GM12878 (cell line): ENCODE measurements around the gene PLA2G4C. TPM values are rescaled to one million over a fixed set of nuclear protein-coding genes. Genes with fewer than 3 reads are reported as not detected.

Experiments
- ATAC-seq: fragments of 200-7000 bp; cut with Tn5 transposase; 3 replicates; pipeline ENCODE4 v1.9.1; 2020; ENCODE audit warnings: mild to moderate bottlenecking, moderate library complexity
- BruUV-seq: library from RNA; stranded (reverse); fragments of 400-500 nt; replicated peaks from 2 replicates; lab custom pipeline; 2021; lab: Mats Ljungman, UMichigan
- CTCF ChIA-PET: fragments of 300-600 bp; sonication (Branson Sonifier 250); formaldehyde crosslinking; extraction: SDS; loops from one replicate; lab custom pipeline; 2021; ENCODE audit warnings: inconsistent platforms; lab: Yijun Ruan, JAX
- POLR2A ChIA-PET: fragments of 350-600 bp; formaldehyde crosslinking; extraction: SDS; loops from one replicate; lab custom pipeline; 2021; ENCODE audit warnings: inconsistent platforms; lab: Charles Lee
- RAD21 ChIA-PET: fragments of 300-600 bp; sonication (Branson Sonifier 250); formaldehyde crosslinking; loops from one replicate; lab custom pipeline; 2023; ENCODE audit warnings: antibody characterized with exemption; ENCODE audit not compliant: unreplicated experiment; lab: Charles Lee
- SMC1A ChIA-PET: fragments of 300-600 bp; sonication (Branson Sonifier 250); formaldehyde crosslinking; loops from one replicate; lab custom pipeline; 2023; ENCODE audit not compliant: unreplicated experiment, uncharacterized antibody; lab: Charles Lee
- DNase-seq: peaks from one replicate; pipeline ENCODE4 v3.0.0-alpha.2; 2011; ENCODE audit warnings: low read depth, low spot score
- FAIRE-seq: peaks from 3 replicates; lab custom pipeline; 2011; peaks lifted over from hg19 to GRCh38; lab: Jason Lieb, UNC
- H2AFZ ChIP-seq: 2 replicates; pipeline ENCODE4 v1.6.0; 2011; ENCODE audit warnings: low read depth, low read length, control low read depth; ENCODE audit not compliant: control insufficient read depth
- H3K27ac ChIP-seq: 2 replicates; pipeline ENCODE4 v1.5.1; 2011; ENCODE audit warnings: control low read depth; ENCODE audit not compliant: control insufficient read depth, insufficient read depth
- H3K27me3 ChIP-seq, 2 experiments: replicated peaks in 1 of 2; 2 replicates each; pipeline versions ENCODE4 v1.6.0 to v1.6.1; 2011; ENCODE audit warnings: low read length in 1 of 2; ENCODE audit not compliant: control insufficient read depth in 2 of 2, insufficient read depth in 2 of 2
- H3K36me3 ChIP-seq, 2 experiments: 2 replicates each; pipeline ENCODE4 v1.5.1; 2011; ENCODE audit warnings: low read length in 1 of 2; ENCODE audit not compliant: control insufficient read depth in 2 of 2, insufficient read depth in 2 of 2
- H3K4me1 ChIP-seq: 2 replicates; pipeline ENCODE4 v1.6.1; 2011; ENCODE audit warnings: mild to moderate bottlenecking, low read length, moderate library complexity, mixed read lengths; ENCODE audit not compliant: control insufficient read depth, insufficient read depth
- H3K4me2 ChIP-seq: 2 replicates; pipeline ENCODE4 v1.6.0; 2011; ENCODE audit warnings: control low read depth; ENCODE audit not compliant: control insufficient read depth, insufficient read depth
- H3K4me3 ChIP-seq: fragments of 200-600 bp; sonication (generic); 2 replicates; pipeline ENCODE4 v1.5.1; 2016
- H3K79me2 ChIP-seq: 2 replicates; pipeline ENCODE4 v1.6.0; 2011; ENCODE audit warnings: low read length; ENCODE audit not compliant: control insufficient read depth, insufficient read depth
- H3K9ac ChIP-seq: 2 replicates; pipeline ENCODE4 v1.8.0; 2011; ENCODE audit warnings: low read length, control low read depth, mixed read lengths; ENCODE audit not compliant: control insufficient read depth, insufficient read depth
- H3K9me3 ChIP-seq: replicated peaks from 3 replicates; pipeline ENCODE4 v1.5.1; 2011; ENCODE audit warnings: mild to moderate bottlenecking, low read length; ENCODE audit not compliant: control insufficient read depth, insufficient read depth
- H4K20me1 ChIP-seq: 2 replicates; pipeline ENCODE4 v1.6.0; 2011; ENCODE audit not compliant: control insufficient read depth, insufficient read depth
- CEBPB ChIP-seq, 2 experiments: fragments of 150-350 bp in 1 of 2; IDR thresholded peaks; 2 replicates each; pipeline ENCODE4 v1.6.1; 2012 to 2014; ENCODE audit warnings: low read depth in 2 of 2, low read length in 2 of 2, borderline replicate concordance in 1 of 2, inconsistent platforms in 1 of 2
- CREM ChIP-seq: IDR thresholded peaks from 2 replicates; pipeline ENCODE4 v1.6.1; 2014; ENCODE audit warnings: antibody characterized with exemption, low read depth
- IRF4 ChIP-seq: IDR thresholded peaks from 2 replicates; pipeline ENCODE4 v1.6.1; 2011; ENCODE audit warnings: low read depth, low read length
- LARP7 ChIP-seq: fragments of 450-650 bp; IDR thresholded peaks from 2 replicates; pipeline ENCODE4 v1.6.1; 2017; ENCODE audit warnings: mild to moderate bottlenecking
- MTA2 ChIP-seq: fragments of 450-650 bp; IDR thresholded peaks from 2 replicates; pipeline ENCODE4 v1.6.1; 2016; ENCODE audit warnings: low read depth, mild to moderate bottlenecking, moderate library complexity
- RELA ChIP-seq: fragments of 450-650 bp; IDR thresholded peaks from 2 replicates; pipeline ENCODE4 v1.8.0; 2014; ENCODE audit warnings: borderline replicate concordance; ENCODE audit not compliant: partially characterized antibody
- SIX5 ChIP-seq: IDR thresholded peaks from 2 replicates; pipeline ENCODE4 v1.6.1; 2011; ENCODE audit warnings: mild to moderate bottlenecking, low read depth, low read length, moderate library complexity; ENCODE audit not compliant: severe bottlenecking
- TCF7 ChIP-seq: IDR thresholded peaks from 2 replicates; pipeline ENCODE4 v1.6.1; 2014; ENCODE audit warnings: antibody characterized with exemption, borderline replicate concordance
- ZNF384 ChIP-seq: IDR thresholded peaks from 2 replicates; pipeline ENCODE4 v1.6.1; 2012; ENCODE audit warnings: low read depth, mild to moderate bottlenecking, low read length, improper control_type of control experiment, borderline replicate concordance
- WGBS: methylation state at CpG from one replicate; pipeline ENCODE4 v1.1.6; 2016; ENCODE audit warnings: low lambda C conversion rate; ENCODE audit not compliant: insufficient replicate concordance, insufficient coverage; ENCODE audit errors: missing lambda C conversion rate; 5-methylcytosine and 5-hydroxymethylcytosine counted together
- in situ Hi-C: fragments of 300-500 bp; cut with MboI; formaldehyde crosslinking; loops from 9 replicates; pipeline ENCODE4 v1.14.3; 2018; ENCODE audit warnings: mixed read lengths
- intact Hi-C: fragments of 100-400 bp; cut with micrococcal nuclease; formaldehyde crosslinking; loops from one replicate; pipeline ENCODE4 v1.14.2; 2022; ENCODE audit not compliant: unreplicated experiment
- polyA plus RNA-seq, 11 experiments: library from polyadenylated mRNA; depleted of rRNA in 4 of 11; unstranded in 6 of 11; stranded (reverse) in 5 of 11; fragments of >200 nt; fragmentation: Nextera tagmentation in 4 of 11; fragmentation: Illumina TruSeq in 1 of 11; extraction: Ambion mirVana in 4 of 11; extraction: Trizol in 1 of 11; gene quantifications; 1 replicate in 1 of 11; 2 replicates in 10 of 11; pipeline versions ENCODE4 v1.2.1 to v1.2.3, GENCODE V29; 2011 to 2016; ENCODE audit warnings: inconsistent platforms in 2 of 11, missing spikeins in 2 of 11, low read depth in 1 of 11
- total RNA-seq, 4 experiments: library from RNA; depleted of rRNA in 3 of 4; stranded (reverse); fragments of >200 nt in 3 of 4; fragmentation: Illumina TruSeq in 1 of 4; extraction: Trizol in 1 of 4; gene quantifications; 2 replicates each; pipeline versions ENCODE4 v1.2.1 to v1.2.3, GENCODE V29; 2013 to 2021
- TF ChIP-seq, protein P1 (sequence below): fragments of 450-650 bp; IDR thresholded peaks from 2 replicates; pipeline ENCODE4 v1.6.1; 2017; ENCODE audit warnings: antibody characterized with exemption, mild to moderate bottlenecking, moderate library complexity
- TF ChIP-seq, protein P2 (sequence below): fragments of 450-650 bp; IDR thresholded peaks from 2 replicates; pipeline ENCODE4 v1.6.1; 2016; ENCODE audit warnings: mild to moderate bottlenecking, moderate library complexity, borderline replicate concordance
- TF ChIP-seq, protein P3 (sequence below): IDR thresholded peaks from 2 replicates; pipeline ENCODE4 v1.6.1; 2011; ENCODE audit warnings: borderline replicate concordance, low read depth, mild to moderate bottlenecking, moderate library complexity, mixed read lengths, low read length; ENCODE audit not compliant: insufficient read depth; ENCODE audit errors: extremely low read length
- TF ChIP-seq, protein P4 (sequence below): fragments of 450-650 bp; formaldehyde crosslinking; IDR thresholded peaks from 2 replicates; pipeline ENCODE4 v1.5.0; 2022; ENCODE audit warnings: mild to moderate bottlenecking, missing genetic modification characterization

PLA2G4C gene
- total and polyA plus RNA-seq, 10 of the 15 experiments (the other 5 are each of a cell fraction or from before 2014, with no cell fraction given) = 0.53 to 3.6 (median 1.1) TPM

DNA sequence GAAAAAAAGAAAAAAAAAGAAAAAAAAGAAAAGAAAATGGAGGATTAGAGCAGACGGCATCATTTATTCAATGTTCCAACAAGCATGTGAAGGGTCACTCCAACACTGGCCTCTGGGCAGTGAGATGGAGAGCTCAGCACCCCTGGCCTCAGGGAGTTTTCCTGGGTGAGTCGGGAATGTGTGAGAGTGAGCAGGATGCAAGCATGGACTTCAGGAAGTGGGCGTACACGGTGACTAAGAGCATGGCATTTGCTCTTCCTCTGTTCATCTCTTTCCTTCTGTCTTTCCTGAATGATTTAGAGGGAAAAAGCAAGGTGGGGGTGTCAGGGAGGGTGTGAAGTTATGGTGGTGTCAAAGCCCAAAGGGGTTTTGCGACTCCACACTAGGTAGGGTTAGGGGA lies 66.1 kb downstream of the PLA2G4C start:
- intact Hi-C loops = no loop called here
- Histone ChIP-seq H3K4me2 (no peak overlapping the region), H2AFZ (no peak overlapping the region), H3K9me3 (no peaks in the 10 kb centered on the region), H3K4me1 (no peaks in the 10 kb centered on the region), H3K79me2 (no peaks in the 10 kb centered on the region), H3K9ac (no peak overlapping the region), H3K27me3 (no peaks in the 10 kb centered on the region; a peak in 2 of 4 replicates), H3K27ac (no peak overlapping the region), H3K4me3 (no peak overlapping the region), H3K36me3 (no peaks in the 10 kb centered on the region), H4K20me1 (no peaks in the 10 kb centered on the region)
- in situ Hi-C loops = no loop called here
- 65% methylated on average over 5 of the region's 5 CpGs for WGBS
- no peak for DNase-seq
- POLR2A ChIA-PET = no interaction called here
- SMC1A ChIA-PET = no interaction called here
- FAIRE-seq = no peak
- no peak for ATAC-seq
- RAD21 ChIA-PET = no interaction called here
- BruUV-seq = no TSS peak
- CTCF ChIA-PET = no interaction called here
- TF ChIP-seq RELA (no peak), SIX5 (no peak), MTA2 (no peak), IRF4 (no peak), CREM (no peak), TCF7 (no peak), ZNF384 (no peak), LARP7 (no peak), CEBPB (IDR thresholded peaks at IDR 0.05; ENCODE audit: borderline replicate concordance in 1 of 2, low read depth in 2 of 2, low read length in 2 of 2) (no peak)
- TF ChIP-seq, protein P1, sequence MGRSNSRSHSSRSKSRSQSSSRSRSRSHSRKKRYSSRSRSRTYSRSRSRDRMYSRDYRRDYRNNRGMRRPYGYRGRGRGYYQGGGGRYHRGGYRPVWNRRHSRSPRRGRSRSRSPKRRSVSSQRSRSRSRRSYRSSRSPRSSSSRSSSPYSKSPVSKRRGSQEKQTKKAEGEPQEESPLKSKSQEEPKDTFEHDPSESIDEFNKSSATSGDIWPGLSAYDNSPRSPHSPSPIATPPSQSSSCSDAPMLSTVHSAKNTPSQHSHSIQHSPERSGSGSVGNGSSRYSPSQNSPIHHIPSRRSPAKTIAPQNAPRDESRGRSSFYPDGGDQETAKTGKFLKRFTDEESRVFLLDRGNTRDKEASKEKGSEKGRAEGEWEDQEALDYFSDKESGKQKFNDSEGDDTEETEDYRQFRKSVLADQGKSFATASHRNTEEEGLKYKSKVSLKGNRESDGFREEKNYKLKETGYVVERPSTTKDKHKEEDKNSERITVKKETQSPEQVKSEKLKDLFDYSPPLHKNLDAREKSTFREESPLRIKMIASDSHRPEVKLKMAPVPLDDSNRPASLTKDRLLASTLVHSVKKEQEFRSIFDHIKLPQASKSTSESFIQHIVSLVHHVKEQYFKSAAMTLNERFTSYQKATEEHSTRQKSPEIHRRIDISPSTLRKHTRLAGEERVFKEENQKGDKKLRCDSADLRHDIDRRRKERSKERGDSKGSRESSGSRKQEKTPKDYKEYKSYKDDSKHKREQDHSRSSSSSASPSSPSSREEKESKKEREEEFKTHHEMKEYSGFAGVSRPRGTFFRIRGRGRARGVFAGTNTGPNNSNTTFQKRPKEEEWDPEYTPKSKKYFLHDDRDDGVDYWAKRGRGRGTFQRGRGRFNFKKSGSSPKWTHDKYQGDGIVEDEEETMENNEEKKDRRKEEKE = no peak
- TF ChIP-seq, protein P2, sequence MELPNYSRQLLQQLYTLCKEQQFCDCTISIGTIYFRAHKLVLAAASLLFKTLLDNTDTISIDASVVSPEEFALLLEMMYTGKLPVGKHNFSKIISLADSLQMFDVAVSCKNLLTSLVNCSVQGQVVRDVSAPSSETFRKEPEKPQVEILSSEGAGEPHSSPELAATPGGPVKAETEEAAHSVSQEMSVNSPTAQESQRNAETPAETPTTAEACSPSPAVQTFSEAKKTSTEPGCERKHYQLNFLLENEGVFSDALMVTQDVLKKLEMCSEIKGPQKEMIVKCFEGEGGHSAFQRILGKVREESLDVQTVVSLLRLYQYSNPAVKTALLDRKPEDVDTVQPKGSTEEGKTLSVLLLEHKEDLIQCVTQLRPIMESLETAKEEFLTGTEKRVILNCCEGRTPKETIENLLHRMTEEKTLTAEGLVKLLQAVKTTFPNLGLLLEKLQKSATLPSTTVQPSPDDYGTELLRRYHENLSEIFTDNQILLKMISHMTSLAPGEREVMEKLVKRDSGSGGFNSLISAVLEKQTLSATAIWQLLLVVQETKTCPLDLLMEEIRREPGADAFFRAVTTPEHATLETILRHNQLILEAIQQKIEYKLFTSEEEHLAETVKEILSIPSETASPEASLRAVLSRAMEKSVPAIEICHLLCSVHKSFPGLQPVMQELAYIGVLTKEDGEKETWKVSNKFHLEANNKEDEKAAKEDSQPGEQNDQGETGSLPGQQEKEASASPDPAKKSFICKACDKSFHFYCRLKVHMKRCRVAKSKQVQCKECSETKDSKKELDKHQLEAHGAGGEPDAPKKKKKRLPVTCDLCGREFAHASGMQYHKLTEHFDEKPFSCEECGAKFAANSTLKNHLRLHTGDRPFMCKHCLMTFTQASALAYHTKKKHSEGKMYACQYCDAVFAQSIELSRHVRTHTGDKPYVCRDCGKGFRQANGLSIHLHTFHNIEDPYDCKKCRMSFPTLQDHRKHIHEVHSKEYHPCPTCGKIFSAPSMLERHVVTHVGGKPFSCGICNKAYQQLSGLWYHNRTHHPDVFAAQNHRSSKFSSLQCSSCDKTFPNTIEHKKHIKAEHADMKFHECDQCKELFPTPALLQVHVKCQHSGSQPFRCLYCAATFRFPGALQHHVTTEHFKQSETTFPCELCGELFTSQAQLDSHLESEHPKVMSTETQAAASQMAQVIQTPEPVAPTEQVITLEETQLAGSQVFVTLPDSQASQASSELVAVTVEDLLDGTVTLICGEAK = no peak
- TF ChIP-seq, protein P3, sequence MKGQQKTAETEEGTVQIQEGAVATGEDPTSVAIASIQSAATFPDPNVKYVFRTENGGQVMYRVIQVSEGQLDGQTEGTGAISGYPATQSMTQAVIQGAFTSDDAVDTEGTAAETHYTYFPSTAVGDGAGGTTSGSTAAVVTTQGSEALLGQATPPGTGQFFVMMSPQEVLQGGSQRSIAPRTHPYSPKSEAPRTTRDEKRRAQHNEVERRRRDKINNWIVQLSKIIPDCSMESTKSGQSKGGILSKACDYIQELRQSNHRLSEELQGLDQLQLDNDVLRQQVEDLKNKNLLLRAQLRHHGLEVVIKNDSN = no peak
- TF ChIP-seq, protein P4, sequence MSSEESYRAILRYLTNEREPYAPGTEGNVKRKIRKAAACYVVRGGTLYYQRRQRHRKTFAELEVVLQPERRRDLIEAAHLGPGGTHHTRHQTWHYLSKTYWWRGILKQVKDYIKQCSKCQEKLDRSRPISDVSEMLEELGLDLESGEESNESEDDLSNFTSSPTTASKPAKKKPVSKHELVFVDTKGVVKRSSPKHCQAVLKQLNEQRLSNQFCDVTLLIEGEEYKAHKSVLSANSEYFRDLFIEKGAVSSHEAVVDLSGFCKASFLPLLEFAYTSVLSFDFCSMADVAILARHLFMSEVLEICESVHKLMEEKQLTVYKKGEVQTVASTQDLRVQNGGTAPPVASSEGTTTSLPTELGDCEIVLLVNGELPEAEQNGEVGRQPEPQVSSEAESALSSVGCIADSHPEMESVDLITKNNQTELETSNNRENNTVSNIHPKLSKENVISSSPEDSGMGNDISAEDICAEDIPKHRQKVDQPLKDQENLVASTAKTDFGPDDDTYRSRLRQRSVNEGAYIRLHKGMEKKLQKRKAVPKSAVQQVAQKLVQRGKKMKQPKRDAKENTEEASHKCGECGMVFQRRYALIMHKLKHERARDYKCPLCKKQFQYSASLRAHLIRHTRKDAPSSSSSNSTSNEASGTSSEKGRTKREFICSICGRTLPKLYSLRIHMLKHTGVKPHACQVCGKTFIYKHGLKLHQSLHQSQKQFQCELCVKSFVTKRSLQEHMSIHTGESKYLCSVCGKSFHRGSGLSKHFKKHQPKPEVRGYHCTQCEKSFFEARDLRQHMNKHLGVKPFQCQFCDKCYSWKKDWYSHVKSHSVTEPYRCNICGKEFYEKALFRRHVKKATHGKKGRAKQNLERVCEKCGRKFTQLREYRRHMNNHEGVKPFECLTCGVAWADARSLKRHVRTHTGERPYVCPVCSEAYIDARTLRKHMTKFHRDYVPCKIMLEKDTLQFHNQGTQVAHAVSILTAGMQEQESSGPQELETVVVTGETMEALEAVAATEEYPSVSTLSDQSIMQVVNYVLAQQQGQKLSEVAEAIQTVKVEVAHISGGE (CRISPR knock-in tag) = no peak
